Measurements from ENCODE around the gene PLCG1.

PLCG1 gene

DNA sequence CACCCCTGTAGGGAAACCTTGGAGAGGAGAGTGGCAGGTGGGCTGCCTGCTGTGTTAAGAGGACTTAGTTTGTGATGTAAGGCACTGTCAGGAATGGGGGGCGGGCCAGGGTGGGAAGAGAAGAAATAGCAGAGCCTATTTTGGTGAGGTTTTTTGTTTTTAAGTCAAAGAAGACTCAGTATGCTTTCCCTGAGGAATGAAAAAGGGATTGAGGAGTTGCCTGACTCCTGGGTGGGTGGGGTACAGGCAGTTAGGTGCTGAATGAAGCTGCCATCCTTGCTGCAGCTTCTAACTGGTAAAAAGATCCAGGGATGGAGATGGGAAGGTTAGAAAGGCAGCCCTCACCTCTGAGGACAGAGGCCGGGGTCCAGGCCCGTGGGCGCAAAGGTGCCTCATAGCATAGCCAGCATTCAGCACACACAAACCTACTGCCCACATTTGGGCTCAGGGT, 37.9 kb downstream of the PLCG1 start:
- H3K4me3 ChIP-seq (ENCODE audit: low read depth, low read length), result no peak overlapping the region
- DNase-seq (ENCODE audit: low read depth), result no peak

DNA sequence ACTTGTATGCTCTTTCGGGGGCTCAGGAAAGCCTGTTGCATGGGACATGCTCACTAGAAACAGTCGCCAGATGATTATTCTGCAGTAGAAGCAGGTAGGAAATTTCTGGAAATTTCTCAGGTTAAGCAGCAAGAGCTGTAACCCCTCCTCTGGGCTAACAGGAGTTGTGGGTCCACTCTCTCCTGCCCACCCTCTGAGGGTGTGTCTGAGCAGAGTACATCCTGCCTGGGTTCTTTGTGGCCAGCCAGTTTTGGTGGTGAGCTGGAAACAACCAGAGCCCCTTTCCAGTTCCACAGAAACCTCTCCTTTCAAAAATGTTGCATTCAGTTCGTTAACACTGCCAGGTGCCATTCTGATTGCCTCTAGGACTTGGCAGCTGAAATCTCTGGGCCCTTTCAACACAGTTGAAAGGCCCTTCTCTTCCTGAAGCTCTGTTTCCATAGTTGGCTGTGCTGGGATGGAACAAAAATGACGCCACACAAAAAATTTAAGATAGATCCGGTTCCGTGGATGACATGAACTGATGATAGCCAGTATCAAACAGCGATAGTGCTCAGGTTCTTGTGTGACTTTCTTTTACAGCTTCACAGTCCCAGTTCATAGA, 38.5 kb downstream of the PLCG1 start:
- no peak for DNase-seq (ENCODE audit: low read depth)
- H3K4me3 ChIP-seq (ENCODE audit: low read depth, low read length), result no peak overlapping the region

DNA sequence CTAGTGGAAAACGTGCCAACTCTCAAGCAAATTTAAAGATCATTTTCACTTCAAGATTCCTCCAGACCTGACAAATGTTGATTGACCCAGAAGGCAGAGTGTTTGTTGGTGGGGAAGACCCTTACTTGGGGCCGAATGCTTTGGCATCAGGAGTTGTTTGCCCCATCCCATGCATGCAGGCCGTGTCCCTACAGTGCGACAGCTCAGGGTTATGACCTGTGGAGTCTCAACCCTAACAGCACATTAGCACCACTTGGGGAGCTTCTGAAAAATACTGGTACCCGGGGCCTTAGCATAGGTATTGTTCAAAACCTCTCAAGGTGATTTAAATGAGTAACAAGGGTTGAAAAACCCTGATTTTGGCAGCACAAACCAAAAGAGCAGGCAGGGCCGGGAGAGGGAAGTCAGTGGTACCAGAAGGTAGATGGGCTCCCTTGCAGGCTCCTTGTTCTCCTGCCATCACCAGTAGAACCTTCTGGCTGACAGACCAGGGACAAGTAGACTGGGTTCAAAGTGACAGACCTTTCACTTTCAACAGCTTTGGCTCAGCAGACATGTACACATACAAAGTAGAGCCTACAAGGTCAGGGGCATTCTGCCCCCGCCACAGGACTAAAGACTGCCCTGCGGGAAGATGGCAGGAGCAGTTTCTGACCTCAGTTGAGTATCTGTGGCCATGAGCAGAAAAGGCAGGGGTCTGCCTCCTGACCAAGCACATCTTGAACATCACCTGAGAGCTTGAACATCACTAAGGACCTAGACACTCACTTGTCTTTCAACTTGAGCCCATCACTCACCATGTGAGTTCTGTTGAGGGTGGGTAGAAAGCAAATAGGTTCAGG, 39.6 kb downstream of the PLCG1 start:
- DNase-seq (ENCODE audit: low read depth), result no peak

DNA sequence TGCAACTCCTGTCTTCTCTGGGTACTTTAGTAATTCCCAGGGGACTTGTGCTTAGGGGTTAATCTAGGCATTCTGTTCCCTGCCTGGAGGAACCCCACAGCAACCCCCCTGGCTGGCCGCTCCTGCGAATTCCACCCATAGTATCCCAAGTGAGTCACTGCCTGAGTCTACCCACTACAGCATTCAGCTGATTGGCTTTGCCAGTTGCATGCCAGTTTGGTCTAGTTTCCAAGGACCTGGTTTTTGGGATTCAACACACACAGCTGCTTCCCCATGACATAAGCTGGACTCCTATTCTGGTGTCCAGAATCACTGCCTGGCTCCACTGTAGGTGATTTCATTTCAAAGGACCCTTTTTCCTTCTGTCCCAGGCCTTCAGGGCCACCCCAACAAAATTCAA, 40.3 kb downstream of the PLCG1 start:
- no peak overlapping the region for H3K4me3 ChIP-seq (ENCODE audit: low read depth, low read length)
- peak; percentile 81 for DNase-seq (ENCODE audit: low read depth)

More for the DNA sequence above, 39.6 kb downstream of the PLCG1 start:
- H3K4me3 ChIP-seq (ENCODE audit: low read depth, low read length), result no peak overlapping the region

DNA sequence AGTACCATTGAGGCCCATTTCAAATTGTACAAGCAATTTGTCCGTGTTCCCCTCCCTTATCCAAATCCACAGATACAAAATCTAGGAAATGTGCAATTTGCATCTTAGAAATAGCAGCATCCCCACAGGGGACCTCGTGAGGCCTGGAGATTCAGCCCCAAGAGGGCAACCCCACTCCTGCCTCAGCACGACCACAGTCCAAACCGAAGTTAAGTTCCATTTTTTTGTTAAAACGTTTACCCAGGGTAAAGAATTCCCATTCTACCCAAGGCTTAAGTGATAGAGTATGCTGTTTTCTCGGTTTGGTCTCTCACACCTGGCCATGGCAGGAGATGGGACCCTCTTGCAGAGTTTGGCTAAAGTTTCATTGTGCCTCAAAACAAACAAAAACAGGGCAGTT, 41.2 kb downstream of the PLCG1 start:
- H3K4me3 ChIP-seq (ENCODE audit: low read depth, low read length), result no peak overlapping the region

DNA sequence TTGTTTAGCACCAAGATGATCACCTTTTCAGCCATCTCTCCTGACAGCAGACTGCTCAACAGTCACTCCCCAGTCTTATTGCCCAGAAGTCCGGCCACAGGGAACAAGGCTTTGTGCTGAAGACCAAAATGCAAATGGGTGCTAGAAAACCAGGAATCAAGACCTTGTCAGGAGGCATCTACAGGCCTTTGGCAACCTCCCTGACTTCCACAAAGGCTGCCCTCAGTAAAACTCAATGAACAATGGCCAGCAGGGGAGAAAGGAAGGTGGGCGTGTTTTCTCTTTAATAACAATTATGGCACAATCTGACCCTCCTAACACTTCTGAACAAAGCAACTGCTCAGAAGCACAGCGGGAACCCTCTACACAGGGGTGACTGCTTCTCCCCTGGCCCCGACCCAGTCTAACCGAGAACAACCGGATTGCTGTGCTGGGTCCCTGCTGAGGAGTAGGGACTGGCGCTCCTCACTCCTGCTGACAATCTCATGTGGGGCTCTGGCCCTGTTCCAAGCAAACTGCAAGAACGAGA, 41.6 kb downstream of the PLCG1 start:
- no peak overlapping the region for H3K4me3 ChIP-seq (ENCODE audit: low read depth, low read length)
- DNase-seq (ENCODE audit: low read depth), result no peak

More for the DNA sequence above, 41.2 kb downstream of the PLCG1 start:
- DNase-seq (ENCODE audit: low read depth), result no peak

DNA sequence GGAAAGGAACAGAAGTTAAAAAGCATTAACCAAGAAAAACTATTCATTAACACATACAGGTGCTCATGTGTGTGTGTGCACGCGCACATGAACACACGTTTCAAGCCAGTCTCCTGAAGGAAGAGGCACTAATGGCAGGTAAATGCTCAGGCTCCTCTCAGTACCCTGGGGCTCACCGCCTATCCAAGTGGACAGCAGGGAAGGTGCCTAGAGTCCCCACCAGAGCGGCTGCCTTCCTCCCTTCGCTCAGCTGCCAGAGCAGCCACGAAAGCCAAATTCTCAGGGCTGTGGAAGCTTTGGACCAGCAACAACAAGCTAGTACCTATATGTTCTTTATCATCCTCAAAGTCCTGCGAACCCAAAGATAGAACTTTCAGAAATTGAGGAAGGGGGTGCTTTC, 42.6 kb downstream of the PLCG1 start:
- no peak for DNase-seq (ENCODE audit: low read depth)

DNA sequence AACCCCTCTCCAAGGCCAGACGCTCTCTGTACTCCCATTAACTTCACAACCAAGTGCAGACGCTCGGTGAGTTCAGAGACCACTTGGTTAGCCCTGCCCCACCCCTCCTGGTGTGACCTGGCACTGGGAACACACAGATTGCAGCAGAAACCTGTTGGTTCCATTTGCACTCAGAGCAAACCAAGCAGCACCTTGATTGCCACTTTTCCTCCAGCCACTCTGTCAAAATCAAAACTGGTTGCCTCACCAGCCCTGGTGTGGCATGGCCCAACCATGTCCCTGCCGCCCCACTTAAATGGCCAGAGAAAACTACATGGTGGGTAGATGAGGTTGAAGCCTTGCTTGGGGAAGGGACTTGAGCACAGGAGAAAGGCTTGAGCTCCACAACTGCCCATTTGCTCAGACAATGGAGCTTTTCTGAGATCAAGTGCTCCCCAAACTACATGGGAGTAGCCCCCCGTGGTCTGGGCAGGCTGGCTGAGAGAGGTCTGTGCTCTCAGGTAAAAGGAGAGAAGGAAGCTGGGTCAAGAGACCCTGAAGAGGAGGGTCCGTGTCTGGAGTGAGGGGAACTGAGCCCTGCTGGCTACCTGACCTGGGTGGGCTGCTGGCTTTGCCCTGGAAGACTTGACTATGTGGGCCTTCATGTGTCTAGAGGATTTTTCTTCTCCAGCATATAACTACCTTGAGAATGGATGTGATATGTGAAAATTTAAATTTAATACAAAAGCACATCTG, 43.4 kb downstream of the PLCG1 start:
- DNase-seq (ENCODE audit: low read depth), result no peak
- H3K4me3 ChIP-seq (ENCODE audit: low read depth, low read length), result no peak overlapping the region

More for the DNA sequence above, 42.6 kb downstream of the PLCG1 start:
- H3K4me3 ChIP-seq (ENCODE audit: low read depth, low read length), result no peak overlapping the region

DNA sequence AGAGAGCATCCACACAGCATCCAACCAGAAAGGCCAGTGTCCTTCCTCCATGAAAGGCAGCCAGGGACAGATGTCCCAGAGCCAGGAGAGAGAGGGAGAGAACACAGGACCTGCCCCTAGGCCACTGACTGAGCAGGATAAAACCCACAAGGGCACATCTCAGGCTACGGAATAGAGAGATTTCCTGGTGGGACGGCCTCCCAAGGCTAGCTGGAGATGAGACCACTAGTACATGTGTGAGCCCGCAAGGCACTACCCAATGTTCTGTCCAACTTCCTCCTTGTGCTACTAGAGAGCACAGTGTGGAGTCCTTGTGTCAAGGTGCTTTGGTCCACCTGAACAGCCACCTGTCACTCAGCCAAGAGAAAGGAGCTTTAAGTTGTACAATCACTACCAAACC, 44.2 kb downstream of the PLCG1 start:
- no peak overlapping the region for H3K4me3 ChIP-seq (ENCODE audit: low read depth, low read length)
- no peak for DNase-seq (ENCODE audit: low read depth)

DNA sequence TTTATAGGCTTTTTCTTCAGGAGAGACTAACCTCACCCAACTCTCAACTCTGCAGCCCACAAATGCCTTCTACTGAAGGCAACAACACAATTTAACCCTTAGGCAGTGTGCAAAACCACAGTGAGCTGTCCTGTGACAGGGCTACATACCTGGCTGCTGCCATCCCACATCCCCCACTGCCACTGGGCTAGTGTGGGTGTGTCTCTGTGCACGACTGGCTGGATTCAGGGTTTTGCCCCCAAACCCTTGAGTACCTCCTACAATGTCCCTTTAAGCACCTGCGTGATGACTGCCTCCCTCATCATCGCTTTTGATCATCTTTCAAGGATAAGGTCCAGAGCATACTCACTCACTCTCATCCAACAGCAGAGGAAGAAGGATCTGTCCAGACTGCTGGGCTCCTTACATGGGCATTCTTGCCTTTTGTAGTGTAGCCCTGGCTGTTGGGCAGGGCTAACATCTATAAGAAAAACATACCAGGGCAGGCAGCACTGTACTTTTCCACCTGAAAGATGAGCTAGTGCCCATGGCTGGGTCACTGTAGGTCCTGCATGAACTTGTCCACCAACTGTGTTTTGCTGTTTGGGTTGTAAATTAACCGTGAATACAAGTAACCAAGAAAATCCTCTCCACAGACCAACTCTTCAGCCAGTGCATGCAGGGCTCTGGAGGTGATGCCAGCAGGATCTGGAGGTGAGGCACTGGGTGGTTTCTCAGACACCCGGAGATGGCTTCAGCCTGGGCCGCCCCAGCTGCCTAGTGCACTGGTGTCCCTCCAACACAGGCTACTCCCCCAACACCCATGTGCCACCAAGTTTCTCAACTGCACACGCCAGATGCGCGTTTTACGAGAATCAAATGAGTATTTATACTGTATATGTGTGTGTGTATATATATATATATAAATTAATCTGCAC, 45.2 kb downstream of the PLCG1 start:
- no peak for DNase-seq (ENCODE audit: low read depth)
- H3K4me3 ChIP-seq (ENCODE audit: low read depth, low read length), result no peak overlapping the region

DNA sequence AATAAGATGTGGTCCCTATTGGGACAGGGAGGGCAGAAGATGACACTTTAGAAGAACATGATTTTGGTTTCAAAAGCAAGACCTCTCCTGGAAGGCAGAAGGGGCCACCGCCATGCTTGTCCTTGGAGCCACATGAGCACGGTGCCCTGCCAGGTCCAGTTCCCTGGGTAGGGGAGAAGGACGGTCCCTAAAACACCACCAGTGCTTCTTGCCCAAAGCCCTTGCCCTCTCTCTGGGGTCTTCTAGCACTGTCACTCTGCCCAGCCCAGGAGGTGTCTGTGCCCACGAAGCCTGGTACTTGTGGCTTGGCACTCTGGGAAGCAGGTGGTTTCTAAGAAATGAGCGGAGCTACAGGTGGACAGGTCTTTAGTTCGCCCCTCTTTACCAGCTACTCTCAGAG, 46.0 kb downstream of the PLCG1 start:
- H3K4me3 ChIP-seq (ENCODE audit: low read depth, low read length), result no peak overlapping the region
- DNase-seq (ENCODE audit: low read depth), result no peak

DNA sequence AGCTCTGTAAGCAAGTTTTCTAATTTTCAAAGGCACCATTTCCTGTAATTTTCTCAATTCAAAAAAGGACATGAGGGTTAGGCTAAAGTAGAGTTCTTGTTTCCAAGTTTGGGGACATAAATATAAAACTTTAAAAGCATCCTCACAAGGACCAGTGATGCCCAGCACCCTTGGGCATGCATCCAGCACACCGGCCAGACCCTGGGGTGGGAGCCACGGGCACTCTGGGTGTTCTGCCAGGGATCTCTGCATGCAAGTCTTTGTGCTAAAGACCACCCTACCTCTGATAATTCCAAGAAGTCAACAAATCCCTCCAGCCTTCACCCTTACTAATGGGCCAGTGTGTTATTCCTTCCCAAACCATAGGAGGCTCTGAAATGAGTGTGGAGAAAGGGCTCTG, 46.5 kb downstream of the PLCG1 start:
- no peak overlapping the region for H3K4me3 ChIP-seq (ENCODE audit: low read depth, low read length)
- no peak for DNase-seq (ENCODE audit: low read depth)

DNA sequence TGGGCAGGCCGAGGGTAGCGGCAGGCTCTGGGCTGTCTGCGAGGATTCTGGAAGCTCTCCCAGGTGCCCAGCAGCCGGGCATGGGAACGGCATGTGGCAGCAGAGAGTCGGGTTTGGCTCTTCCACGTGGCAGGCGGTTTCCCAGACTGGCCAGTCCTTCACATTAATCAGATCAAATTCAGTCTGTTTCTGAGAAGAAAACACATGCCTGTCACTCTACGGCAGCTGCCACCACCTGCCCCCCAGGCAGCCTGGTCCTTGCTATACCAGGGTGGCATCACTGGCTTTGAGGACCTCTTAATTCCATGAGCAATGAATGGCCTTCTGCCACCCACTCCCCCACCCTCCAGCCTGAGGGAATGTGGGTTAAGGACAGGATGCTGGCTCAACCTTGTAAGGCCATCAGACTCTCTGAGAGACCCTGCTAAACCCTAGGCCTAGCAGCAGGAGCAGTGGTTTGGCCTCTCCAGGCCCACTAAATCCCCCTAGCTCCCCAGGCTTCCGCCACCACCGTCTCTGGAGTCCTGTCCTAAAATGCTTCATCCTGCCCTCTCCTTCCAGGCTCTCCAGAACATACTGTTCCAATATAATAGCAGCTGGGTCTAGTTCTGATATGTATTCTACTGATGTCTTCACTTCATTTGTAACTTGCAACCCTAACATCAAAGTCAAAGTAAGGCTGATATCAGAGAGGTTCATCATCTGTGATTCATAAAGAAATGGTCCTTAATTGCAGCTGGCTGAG, 47.8 kb downstream of the PLCG1 start:
- DNase-seq (ENCODE audit: low read depth), result no peak
- no peak overlapping the region for H3K4me3 ChIP-seq (ENCODE audit: low read depth, low read length)

DNA sequence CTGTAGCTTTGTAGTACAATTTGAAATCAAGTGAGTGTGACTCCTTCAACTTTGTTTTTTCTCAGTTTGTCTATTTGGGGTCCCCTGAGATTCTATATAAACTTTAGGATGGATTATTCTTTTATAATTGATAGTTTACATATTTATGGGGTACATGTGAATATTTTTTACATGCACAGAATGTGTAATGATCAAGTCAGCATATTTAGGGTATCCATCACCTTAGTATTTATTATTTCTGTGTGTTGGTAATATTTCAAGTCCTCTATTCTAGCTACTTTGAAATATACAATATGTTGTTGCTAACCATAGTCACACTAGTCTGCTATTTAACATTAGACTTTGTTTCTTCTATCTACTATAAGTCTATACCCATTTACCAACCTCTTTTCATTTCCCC, 50.3 kb downstream of the PLCG1 start:
- DNase-seq (ENCODE audit: low read depth), result no peak
- H3K4me3 ChIP-seq (ENCODE audit: low read depth, low read length), result no peak overlapping the region

DNA sequence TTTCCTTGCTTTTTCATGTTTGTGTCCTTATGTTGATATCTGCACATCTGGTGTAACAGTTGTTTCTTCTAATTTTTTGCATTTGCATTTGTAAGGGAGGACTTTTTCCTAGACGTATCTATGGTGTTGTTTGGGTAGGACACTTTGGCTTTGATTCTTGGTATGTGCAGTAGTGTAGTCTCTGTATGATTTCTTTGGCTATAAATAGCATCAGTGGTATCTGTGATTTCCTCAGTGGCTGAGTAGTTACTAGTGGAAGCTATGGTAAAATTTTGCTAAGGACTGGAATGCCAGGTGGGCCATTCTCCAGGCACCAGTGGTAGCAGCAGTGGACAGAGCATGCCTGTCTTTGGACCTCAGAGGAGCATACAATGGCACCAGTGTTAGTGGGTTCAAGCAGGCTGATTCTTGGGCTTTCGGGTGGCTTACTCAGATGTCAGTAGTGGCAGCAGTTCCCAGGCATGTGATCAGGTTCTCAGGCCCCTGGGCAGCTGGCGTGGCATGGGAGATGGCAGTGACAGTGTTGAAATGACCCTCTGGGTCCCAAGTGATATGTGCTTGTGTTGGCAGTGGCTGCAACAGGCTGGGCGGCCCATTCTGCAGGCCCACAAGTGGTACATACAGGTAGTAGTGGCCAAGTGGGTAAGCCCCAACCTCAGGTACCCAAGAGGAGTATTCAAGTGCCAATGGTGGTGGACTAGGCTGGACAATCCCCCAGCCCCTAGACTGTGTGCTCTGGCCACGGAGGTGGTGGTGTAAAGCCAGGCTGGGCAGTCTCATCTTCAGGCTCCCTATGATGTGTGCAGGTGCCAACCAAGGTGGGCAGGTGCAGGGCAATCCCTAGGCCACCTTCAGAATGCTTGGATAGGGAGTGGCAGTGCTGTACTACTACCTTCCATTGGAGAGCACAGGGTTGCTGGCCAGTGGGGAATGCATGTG, 54.5 kb downstream of the PLCG1 start:
- no peak overlapping the region for H3K4me3 ChIP-seq (ENCODE audit: low read depth, low read length)
- DNase-seq (ENCODE audit: low read depth), result no peak

DNA sequence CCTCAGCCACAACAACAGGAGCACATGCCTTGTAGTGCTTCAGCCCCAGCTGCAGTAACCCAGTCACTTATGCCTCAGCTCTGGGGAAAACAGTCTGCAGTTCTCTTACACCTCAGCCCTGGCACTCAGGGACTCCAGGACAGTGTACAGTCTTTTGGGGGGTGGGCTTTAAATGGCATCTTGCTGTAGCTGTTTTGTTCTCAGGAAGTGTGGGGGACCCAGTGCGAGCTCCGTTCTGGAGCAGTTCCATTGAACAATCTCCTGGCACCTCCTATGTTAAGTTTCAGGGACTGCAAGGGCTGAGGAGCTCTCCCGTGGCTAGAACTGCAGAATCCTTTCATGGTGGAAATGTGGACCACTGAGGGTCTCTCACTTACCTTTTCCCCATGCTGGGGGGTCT, 55.2 kb downstream of the PLCG1 start:
- H3K4me3 ChIP-seq (ENCODE audit: low read depth, low read length), result no peak overlapping the region
- DNase-seq (ENCODE audit: low read depth), result no peak

DNA sequence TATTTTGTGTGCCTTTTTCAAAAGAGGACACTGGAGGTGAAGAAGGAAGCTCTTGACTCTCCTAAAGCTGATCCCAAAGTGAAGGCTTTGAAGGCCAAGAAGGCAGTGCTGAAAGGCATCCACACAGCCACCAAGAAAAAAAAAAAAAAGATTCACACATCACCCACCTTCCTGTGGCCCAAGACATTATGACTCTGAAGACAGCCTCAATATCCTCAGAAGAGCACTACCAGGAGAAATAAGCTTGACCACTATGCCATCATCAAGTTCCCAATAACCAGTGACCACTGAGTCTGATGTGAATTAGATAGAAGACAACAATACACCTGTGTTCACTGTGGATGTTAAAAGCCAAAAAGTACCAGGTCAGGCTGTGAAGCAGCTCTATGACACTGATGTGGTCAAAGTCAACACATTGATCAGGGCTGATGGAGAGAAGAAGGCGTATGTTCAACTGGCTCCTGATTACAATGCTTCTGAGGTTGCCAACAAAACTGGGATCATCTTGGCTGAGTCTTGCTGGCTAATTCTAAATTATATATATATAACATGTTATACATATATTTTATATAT, 59.4 kb downstream of the PLCG1 start:
- no peak overlapping the region for H3K4me3 ChIP-seq (ENCODE audit: low read depth, low read length)
- DNase-seq (ENCODE audit: low read depth), result no peak
